Measurements from ENCODE around the gene S100B.

- TF ChIP-seq CTCF (IDR thresholded peaks at IDR 0.05) = no peak
- TF ChIP-seq POLR2A (IDR thresholded peaks at IDR 0.05) = no peak
- no peak for TF ChIP-seq EP300 (IDR thresholded peaks at IDR 0.05; ENCODE audit: low read depth)
Observed at GRCh38 chr21:46650476-46651098, 45.7 kb upstream of the S100B start.

Measured in transverse colon (tissue), 3 donors.